Testis (tissue), 2 donors: ENCODE data around the gene EZH2.

ENCODE experiments used
- POLR2A ChIP-seq: fragments of 450-650 bp; IDR thresholded peaks from one replicate; pipeline ENCODE4 v1.6.1; 2017; ENCODE audit warnings: antibody characterized with exemption, mild to moderate bottlenecking, moderate library complexity
- TF ChIP-seq, protein P1 (sequence below), 3 experiments: fragments of 450-650 bp in 2 of 3; fragments of 200-600 bp in 1 of 3; sonication (generic) in 1 of 3; IDR thresholded peaks; one replicate each; pipeline ENCODE4 v1.5.1; 2016 to 2019; ENCODE audit warnings: antibody characterized with exemption in 3 of 3, mild to moderate bottlenecking in 2 of 3, moderate library complexity in 1 of 3

DNA sequence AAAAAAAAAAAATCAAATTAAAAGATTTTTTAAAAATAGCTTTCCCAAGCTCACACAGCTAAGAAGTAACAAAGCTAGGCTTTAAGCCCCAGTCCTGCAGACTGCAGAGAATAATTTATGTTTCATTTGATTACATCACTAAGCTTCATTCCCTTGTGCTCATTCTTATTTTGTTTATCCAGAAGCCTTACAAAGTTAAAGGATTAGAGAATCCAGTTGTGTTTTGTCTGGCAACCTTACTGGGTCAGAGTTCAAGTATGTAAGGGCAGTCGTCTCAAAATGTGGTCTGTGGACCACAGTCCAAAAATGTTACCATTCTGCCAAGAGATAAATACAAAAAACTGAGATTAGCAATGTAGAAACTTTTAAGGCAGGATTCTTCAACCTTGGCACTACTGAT lies 32.1 kb upstream of the EZH2 start:
- TF ChIP-seq POLR2A, result no peak
- TF ChIP-seq, protein P1, sequence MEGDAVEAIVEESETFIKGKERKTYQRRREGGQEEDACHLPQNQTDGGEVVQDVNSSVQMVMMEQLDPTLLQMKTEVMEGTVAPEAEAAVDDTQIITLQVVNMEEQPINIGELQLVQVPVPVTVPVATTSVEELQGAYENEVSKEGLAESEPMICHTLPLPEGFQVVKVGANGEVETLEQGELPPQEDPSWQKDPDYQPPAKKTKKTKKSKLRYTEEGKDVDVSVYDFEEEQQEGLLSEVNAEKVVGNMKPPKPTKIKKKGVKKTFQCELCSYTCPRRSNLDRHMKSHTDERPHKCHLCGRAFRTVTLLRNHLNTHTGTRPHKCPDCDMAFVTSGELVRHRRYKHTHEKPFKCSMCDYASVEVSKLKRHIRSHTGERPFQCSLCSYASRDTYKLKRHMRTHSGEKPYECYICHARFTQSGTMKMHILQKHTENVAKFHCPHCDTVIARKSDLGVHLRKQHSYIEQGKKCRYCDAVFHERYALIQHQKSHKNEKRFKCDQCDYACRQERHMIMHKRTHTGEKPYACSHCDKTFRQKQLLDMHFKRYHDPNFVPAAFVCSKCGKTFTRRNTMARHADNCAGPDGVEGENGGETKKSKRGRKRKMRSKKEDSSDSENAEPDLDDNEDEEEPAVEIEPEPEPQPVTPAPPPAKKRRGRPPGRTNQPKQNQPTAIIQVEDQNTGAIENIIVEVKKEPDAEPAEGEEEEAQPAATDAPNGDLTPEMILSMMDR (IDR thresholded peaks at IDR 0.05), result no peak
